Ramos (cell line): ENCODE results near the gene MAST4.

ENCODE experiments used
- in situ Hi-C: fragments of 300-500 bp; cut with MboI; formaldehyde crosslinking; loops from one replicate; pipeline ENCODE4 v1.14.3; 2022; ENCODE audit warnings: low sequenced_read_pairs; ENCODE audit not compliant: unreplicated experiment

MAST4 gene

GRCh38 chr5:66644111-66644510 is 47.9 kb downstream of the MAST4 start:
- in situ Hi-C loops: no loop called here

GRCh38 chr5:66645039-66645438 is 48.8 kb downstream of the MAST4 start:
- in situ Hi-C loops: no loop called here

DNA sequence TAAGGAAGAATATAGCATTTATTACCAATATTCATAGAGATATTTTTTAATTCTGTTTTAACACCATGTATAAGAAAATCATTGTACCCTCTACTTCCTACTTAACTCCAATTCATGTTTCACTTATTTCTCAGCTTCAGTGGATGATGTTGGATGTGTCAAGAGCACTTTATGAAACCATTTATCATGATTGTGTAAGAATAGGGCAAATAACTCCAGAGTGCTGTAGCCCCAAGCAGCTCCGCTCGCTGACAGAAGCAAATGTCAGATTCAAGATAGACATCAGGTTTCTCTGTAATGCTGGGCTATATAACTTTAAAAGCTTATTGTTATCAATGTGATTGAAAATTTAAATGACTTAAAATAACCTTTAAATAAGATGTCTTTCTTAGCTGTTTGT is 50.4 kb downstream of the MAST4 start:
- in situ Hi-C loops: no loop called here

GRCh38 chr5:66647146-66647856 is 51.1 kb downstream of the MAST4 start:
- in situ Hi-C loops: no loop called here

DNA sequence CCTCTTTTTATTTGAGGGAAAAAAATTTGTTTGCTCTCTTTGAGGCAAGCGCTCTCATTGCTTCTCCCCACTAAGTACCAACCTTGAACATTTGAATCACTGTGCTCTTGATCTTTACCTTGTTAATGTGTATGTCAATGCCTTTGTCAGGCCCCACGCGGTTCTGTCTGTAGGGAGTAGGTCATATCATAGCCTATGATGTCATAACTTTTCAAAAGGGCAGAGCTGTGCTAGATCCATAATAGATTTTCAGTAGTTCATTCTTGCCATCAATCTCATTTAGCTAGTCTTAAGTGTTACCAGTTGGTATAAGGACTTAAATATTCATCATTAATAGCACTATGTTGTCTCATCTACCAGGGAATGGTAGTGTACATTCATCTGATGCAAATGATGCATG is 56.6 kb downstream of the MAST4 start:
- in situ Hi-C loops: no loop called here

GRCh38 chr5:66653325-66653724 is 57.1 kb downstream of the MAST4 start:
- in situ Hi-C loops: no loop called here

- in situ Hi-C loops: no loop called here
Measured at GRCh38 chr5:66655395-66656324, 59.5 kb downstream of the MAST4 start.

- in situ Hi-C loops: no loop called here
Measured at GRCh38 chr5:66658516-66658915, 62.3 kb downstream of the MAST4 start.

DNA sequence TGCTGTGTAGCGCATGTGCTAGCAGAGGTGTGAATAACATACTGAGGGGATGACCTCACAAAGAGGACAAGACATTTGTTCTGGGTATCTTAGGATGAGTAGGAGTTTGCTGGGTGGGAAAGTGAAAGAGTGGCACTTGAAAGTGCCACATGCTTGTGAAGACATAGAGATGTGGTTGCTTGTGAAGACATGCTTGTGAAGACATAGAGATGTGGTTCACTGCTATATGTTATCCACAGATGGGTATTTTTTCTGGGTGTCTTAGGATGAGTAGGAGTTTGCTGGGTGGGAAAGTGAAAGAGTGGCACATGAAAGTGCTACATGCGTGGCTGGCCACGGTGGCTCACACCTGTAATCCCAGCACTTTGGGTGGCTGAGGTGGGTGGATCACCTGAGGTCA is 63.6 kb downstream of the MAST4 start:
- in situ Hi-C loops: no loop called here

- in situ Hi-C loops: no loop called here
Measured at GRCh38 chr5:66660396-66660795, 64.2 kb downstream of the MAST4 start.

- in situ Hi-C loops: no loop called here
Measured at GRCh38 chr5:66661149-66661548, 65.0 kb downstream of the MAST4 start.

- in situ Hi-C loops: no loop called here
Measured at GRCh38 chr5:66666778-66667177, 70.6 kb downstream of the MAST4 start.

- in situ Hi-C loops: no loop called here
Measured at GRCh38 chr5:66669086-66669861, 73.1 kb downstream of the MAST4 start.

- in situ Hi-C loops: no loop called here
Measured at GRCh38 chr5:66669862-66670195, 73.6 kb downstream of the MAST4 start.

DNA sequence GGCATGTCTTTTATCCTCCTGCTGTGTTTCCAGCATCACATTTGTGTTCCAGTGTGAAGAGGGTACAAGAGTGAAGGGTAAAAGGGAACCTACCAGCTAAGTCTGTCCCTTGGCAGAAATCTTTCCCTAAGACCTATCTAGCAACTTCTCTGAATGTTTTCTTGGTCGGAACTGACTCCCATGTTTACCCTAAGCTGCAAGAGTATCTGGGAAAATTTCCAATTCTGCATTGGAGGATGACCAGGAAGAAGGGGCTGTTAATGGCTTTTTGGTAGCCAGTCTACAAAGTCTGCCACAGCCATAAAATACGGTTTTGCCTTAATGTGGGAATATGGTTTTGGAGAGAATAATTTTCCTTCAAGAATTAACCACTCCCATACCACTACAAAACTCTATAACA is 75.1 kb downstream of the MAST4 start:
- in situ Hi-C loops: no loop called here

DNA sequence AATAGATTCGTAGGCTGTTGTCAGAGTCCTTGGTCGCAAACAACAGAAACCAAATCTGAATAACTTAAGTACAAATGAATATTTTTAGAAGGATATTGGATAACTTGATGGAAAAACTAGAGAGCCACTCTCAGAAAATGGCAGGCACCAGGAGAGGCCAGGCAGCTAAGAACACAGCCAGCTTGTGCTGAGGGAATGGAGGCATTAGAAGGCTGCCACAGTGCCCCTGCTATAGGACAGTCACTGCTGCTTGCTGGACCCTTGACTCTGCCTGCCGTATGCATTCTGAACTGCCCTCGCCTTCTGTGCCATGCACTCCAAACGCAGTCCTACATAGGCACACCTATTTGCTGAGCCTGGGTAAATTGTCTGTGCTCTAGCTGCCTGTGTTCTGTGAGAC is 78.6 kb downstream of the MAST4 start:
- in situ Hi-C loops: no loop called here

DNA sequence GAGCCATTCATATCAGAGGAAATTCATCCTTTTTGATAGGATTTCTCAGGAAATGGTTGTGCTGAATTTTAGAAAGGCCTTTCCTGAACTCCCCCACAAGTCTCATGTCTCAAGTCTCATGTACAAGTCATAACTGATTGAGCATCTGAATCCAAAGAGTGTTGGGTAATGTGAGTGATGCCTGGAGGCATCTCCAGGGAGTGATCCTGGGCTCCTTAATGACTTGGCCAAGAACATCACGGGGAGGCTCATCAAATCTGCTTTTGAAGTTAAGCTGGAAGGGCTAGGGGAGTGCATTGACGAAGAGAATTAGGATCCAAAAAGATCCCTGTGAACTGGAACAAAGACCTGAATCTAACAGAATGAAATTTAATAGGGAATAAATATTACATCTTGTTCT is 79.2 kb downstream of the MAST4 start:
- in situ Hi-C loops: no loop called here

DNA sequence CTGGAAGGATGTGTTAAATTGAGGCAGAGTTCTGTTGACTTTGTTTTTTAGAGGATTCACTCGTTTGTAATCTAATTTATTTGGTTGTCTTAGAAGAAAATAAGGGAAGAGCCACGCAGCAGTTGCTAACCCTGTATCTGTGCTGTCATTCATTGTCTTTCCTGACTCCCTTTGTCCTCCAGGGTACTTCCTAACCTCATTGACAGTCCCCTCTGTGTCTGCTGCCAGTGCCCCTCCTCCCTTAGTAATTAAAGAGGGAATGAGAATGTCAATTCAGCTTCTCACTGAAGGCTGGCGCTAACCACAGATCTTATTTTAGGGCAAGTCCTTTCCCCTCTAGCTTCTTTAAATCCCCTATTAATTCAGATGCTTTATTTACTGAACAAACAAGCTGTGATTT is 84.0 kb downstream of the MAST4 start:
- in situ Hi-C loops: no loop called here

GRCh38 chr5:66680804-66681203 is 84.6 kb downstream of the MAST4 start:
- in situ Hi-C loops: no loop called here

DNA sequence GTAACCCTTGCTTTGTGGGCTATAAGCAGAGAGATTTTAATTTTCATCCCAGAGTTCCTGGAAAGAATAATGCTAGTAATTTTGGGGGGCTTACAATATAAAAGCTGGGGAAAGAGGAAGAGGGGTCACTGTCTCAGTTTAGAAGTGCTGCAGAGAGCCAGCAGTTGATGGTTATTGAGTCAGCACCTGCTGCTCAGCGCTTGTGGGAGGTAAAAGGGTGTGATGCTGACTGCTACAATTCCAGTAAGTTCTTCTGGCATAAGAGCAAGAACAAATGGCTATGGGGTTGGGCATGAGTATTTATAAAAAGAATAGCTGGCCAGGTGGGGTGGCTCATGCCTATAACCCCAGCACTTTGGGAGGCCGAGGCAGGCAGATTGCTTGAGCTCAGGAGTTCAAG is 88.5 kb downstream of the MAST4 start:
- in situ Hi-C loops: no loop called here
